OCI-LY7 (cell line): ENCODE results near the gene LTBP2. TPM values are rescaled to one million over a fixed set of nuclear protein-coding genes. Genes with fewer than 3 reads are reported as not detected.

Experiments
- BruUV-seq: library from RNA; stranded (reverse); fragments of 400-500 nt; replicated peaks from 2 replicates; lab custom pipeline; 2021; lab: Mats Ljungman, UMichigan
- CTCF ChIA-PET: fragments of 300-600 bp; sonication (Branson Sonifier 250); formaldehyde crosslinking; loops from one replicate; lab custom pipeline; 2022; ENCODE audit warnings: antibody characterized with exemption; ENCODE audit not compliant: unreplicated experiment; lab: Charles Lee
- POLR2A ChIA-PET: fragments of 300-600 bp; sonication (Branson Sonifier 250); formaldehyde crosslinking; loops from one replicate; lab custom pipeline; 2022; ENCODE audit warnings: antibody characterized with exemption; lab: Charles Lee
- DNase-seq: peaks from one replicate; pipeline ENCODE4 v3.0.0-alpha.2; 2015; ENCODE audit warnings: low spot score
- H2AFZ ChIP-seq: fragments of 200-600 bp; sonication (generic), shearing (Covaris generic); 2 replicates; pipeline ENCODE4 v1.6.1; 2014; ENCODE audit warnings: mild to moderate bottlenecking, antibody characterized with exemption, low read length, moderate library complexity
- H3K27ac ChIP-seq: fragments of 200-600 bp; sonication (generic); 2 replicates; pipeline ENCODE4 v1.5.1; 2014; ENCODE audit warnings: mixed run types, low read depth, mild to moderate bottlenecking, moderate library complexity, low read length, inconsistent platforms; ENCODE audit not compliant: poor library complexity, severe bottlenecking
- H3K36me3 ChIP-seq: fragments of 200-600 bp; sonication (generic); 2 replicates; pipeline ENCODE4 v1.6.1; 2014; ENCODE audit warnings: mild to moderate bottlenecking, antibody characterized with exemption, low read length, moderate library complexity, mixed read lengths; ENCODE audit not compliant: insufficient read depth
- H3K4me1 ChIP-seq: fragments of 200-600 bp; sonication (generic); 2 replicates; pipeline ENCODE4 v1.5.1; 2014; ENCODE audit warnings: mild to moderate bottlenecking, low read length; ENCODE audit not compliant: insufficient read depth, poor library complexity, severe bottlenecking
- H3K4me2 ChIP-seq: fragments of 200-600 bp; sonication (generic); 2 replicates; pipeline ENCODE4 v1.6.1; 2014; ENCODE audit warnings: mild to moderate bottlenecking, low read length
- H3K4me3 ChIP-seq: fragments of 200-600 bp; sonication (generic); 2 replicates; pipeline ENCODE4 v1.5.1; 2014; ENCODE audit warnings: mild to moderate bottlenecking, low read depth, low read length; ENCODE audit not compliant: poor library complexity, severe bottlenecking
- H3K79me2 ChIP-seq: fragments of 200-600 bp; sonication (generic); 2 replicates; pipeline ENCODE4 v1.6.1; 2016; ENCODE audit warnings: low read depth, mild to moderate bottlenecking, low read length, moderate library complexity, mixed read lengths; ENCODE audit not compliant: insufficient read depth
- H3K9me2 ChIP-seq: fragments of 200-600 bp; sonication (generic); 2 replicates; pipeline ENCODE4 v1.6.1; 2016; ENCODE audit warnings: mild to moderate bottlenecking, low read length, mixed read lengths; ENCODE audit not compliant: insufficient read depth
- H3K9me3 ChIP-seq: fragments of 200-600 bp; sonication (generic); 2 replicates; pipeline ENCODE4 v1.6.1; 2014; ENCODE audit warnings: mild to moderate bottlenecking, mixed run types, low read length, mixed read lengths
- H4K20me1 ChIP-seq: fragments of 200-600 bp; sonication (generic); 2 replicates; pipeline ENCODE4 v1.6.1; 2014; ENCODE audit warnings: mild to moderate bottlenecking, antibody characterized with exemption, low read length, moderate library complexity, mixed read lengths; ENCODE audit not compliant: insufficient read depth
- CTCF ChIP-seq: fragments of 200-600 bp; sonication (generic); conservative IDR thresholded peaks from 2 replicates; pipeline ENCODE4 v1.5.1; 2014; ENCODE audit warnings: mild to moderate bottlenecking, antibody characterized with exemption, low read length, moderate library complexity, mixed read lengths
- EZH2phosphoT487 ChIP-seq: fragments of 200-600 bp; sonication (generic); IDR thresholded peaks from 2 replicates; pipeline ENCODE4 v1.6.1; 2018; ENCODE audit warnings: low read depth, borderline replicate concordance, mild to moderate bottlenecking, mixed run types, antibody characterized with exemption, low read length, moderate library complexity, mixed read lengths
- intact Hi-C: fragments of 100-400 bp; cut with micrococcal nuclease; formaldehyde crosslinking; loops from one replicate; pipeline ENCODE4 v1.10.0; 2022; ENCODE audit not compliant: unreplicated experiment
- total RNA-seq, 2 experiments: library from RNA; depleted of rRNA in 1 of 2; stranded (reverse); fragments of >200 nt in 1 of 2; shearing (Covaris generic) in 1 of 2; gene quantifications; 2 replicates each; pipeline ENCODE4 v1.2.3, GENCODE V29; 2014 to 2022

The LTBP2 gene
- total RNA-seq, 2 experiments from 2014 or later = 0.15 to 0.25 TPM

DNA sequence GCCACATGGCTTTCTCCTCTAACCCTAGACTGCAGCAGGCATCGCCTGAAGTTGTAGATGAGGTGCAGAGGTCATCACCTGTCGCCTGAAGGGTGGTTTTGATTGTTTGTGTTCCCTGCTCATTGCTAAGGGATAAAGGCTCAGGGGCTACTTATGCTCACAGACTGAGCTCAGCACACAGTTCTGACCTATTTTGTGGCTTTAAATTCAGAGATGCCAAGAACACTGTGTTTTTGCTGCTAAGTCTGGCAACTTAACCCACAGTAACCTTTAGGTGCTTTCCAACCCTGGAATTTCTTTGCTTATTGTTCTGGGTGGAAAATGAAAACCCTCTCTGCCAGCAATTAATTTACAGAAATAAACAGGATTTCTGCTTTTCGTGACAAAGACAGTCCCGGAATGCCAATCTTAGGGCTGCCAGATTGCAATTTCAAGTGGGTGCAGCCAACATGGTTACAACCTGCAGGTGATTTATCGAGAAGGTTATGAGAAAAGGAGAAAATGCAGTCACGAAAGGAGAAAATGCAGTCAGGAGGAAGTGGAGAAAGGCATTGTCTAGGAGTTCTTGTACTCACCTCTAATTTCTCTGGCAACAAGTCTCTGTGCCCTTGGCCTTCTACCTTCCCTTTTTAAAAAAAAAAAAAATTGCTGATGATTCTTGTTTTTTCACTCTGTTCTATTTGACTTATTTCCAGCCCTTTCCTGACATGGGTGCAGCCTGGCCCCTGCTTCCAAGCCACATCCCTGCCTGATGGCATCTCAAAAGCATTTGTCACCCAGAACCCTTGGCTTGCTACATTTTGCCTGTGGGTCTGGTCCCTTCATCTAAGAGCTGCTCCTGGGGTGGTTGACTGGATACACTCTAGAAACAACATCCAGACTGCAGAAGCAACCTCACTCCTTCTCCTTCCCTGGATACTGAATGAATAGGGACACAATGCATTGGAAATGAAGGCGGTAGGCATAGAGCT, 142.2 kb downstream of the LTBP2 start:
- Histone ChIP-seq H3K4me3 (no peak overlapping the region), H2AFZ (no peak overlapping the region), H3K4me2 (no peak overlapping the region), H3K27ac (no peak overlapping the region), H3K4me1 (no peaks in the 10 kb centered on the region), H4K20me1 (no peaks in the 10 kb centered on the region), H3K9me3 (no peaks in the 10 kb centered on the region), H3K36me3 (no peaks in the 10 kb centered on the region), H3K9me2 (no peaks in the 10 kb centered on the region), H3K79me2 (no peaks in the 10 kb centered on the region)
- no peak for TF ChIP-seq EZH2phosphoT487
- no TSS peak for BruUV-seq
- ChIA-PET CTCF (interaction anchor here (0.6 kb wide), 1 partner anchor 32 kb away, joined by 3 read pairs; no protein-coding TSS in a partner anchor), POLR2A (interaction anchor here (1.1 kb wide), 1 partner anchor 104 kb away, joined by 3 read pairs; no protein-coding TSS in a partner anchor)
- DNase-seq = no peak
- intact Hi-C loops = no loop called here

DNA sequence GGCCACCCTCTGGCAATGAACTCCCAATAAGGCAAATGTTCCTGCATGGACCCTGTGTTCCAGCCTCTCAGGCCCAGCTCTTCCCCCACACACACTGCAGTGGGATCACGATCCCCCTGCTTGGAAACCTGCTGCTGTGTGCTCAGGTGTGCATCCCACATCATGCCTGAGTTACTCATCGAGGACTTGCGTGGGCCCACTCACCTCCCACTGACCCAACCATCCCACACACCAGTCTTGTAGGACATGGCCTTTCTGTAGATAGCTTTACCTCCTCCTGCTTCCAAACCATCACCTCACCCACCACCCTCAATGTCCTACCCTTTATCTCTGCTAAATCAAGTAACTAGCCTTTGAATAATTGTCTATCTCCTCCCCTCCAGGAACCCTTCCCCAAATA, 143.5 kb downstream of the LTBP2 start:
- CTCF ChIA-PET = no interaction called here
- DNase-seq = no peak

DNA sequence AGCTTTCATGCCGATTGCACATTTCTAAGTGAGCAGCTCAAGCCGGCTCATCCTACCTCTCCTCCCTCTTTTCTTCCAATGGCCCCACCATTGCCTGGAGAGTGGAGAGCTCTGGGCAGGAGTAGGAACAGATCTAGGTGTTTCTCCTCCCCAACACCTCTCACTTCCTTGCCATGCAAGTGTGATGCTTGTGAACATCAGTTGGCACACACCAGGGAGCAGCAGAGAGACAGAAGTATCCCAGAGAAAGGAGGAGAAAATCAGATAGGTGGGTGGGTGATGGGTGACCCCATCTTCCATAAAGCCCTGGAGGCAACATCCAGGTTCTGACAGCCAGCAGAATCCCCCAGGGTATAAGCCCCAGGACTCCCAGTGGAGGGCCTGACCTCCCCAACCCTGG, 146.7 kb downstream of the LTBP2 start:
- ChIA-PET POLR2A (no interaction called here), CTCF (no interaction called here)
- Histone ChIP-seq H3K36me3 (no peaks in the 10 kb centered on the region), H3K79me2 (no peaks in the 10 kb centered on the region), H3K27ac (no peak overlapping the region), H3K4me2 (no peak overlapping the region), H2AFZ (no peak overlapping the region), H3K9me2 (no peaks in the 10 kb centered on the region), H3K4me3 (no peak overlapping the region), H3K9me3 (no peaks in the 10 kb centered on the region), H4K20me1 (no peaks in the 10 kb centered on the region), H3K4me1 (no peaks in the 10 kb centered on the region)
- intact Hi-C loops = no loop called here
- no TSS peak for BruUV-seq
- TF ChIP-seq CTCF (no peak), EZH2phosphoT487 (no peak)
- DNase-seq = no peak

More for the DNA sequence above, 143.5 kb downstream of the LTBP2 start:
- Histone ChIP-seq H3K9me2 (no peaks in the 10 kb centered on the region), H3K36me3 (no peaks in the 10 kb centered on the region), H3K4me2 (no peak overlapping the region), H3K4me1 (no peaks in the 10 kb centered on the region), H3K79me2 (no peaks in the 10 kb centered on the region), H3K9me3 (no peaks in the 10 kb centered on the region), H2AFZ (no peak overlapping the region), H3K27ac (no peak overlapping the region), H3K4me3 (no peak overlapping the region), H4K20me1 (no peaks in the 10 kb centered on the region)
- intact Hi-C loops = no loop called here
- TF ChIP-seq EZH2phosphoT487 (no peak), CTCF (no peak)
- POLR2A ChIA-PET = interaction anchor here (1.1 kb wide), 1 partner anchor 103 kb away, joined by 3 read pairs; no protein-coding TSS in a partner anchor
- no TSS peak for BruUV-seq
